ENCODE measurements around the gene TM2D3.

The TM2D3 gene

GRCh38 chr15:101599091-101599490 is 53.1 kb downstream of the TM2D3 start:
- no peak for DNase-seq

- no peak for DNase-seq
These were observed 54.7 kb downstream of the TM2D3 start for GRCh38 chr15:101597360-101597928.

GRCh38 chr15:101596633-101597032 is 55.5 kb downstream of the TM2D3 start:
- DNase-seq: no peak

Data from activated CD4-positive, alpha-beta T cell treated with anti-CD3 and anti-CD28 coated beads, Interleukin-2, amount 50 U/mL, for 48 hours (primary cell).